GM12878 (cell line): ENCODE measurements around the gene ERFL. TPM values are rescaled to one million over a fixed set of nuclear protein-coding genes. Genes with fewer than 3 reads are reported as not detected.

Experiments used
- ASH2L ChIP-seq: fragments of 300-600, 200-600 bp; sonication (generic); IDR thresholded peaks from 2 replicates; pipeline ENCODE4 v1.6.1; 2017; ENCODE audit warnings: low read depth, mild to moderate bottlenecking, borderline replicate concordance
- ATF2 ChIP-seq: IDR thresholded peaks from 2 replicates; pipeline ENCODE4 v1.6.1; 2012; ENCODE audit warnings: low read length, inconsistent platforms
- BACH1 ChIP-seq: fragments of 450-650 bp; IDR thresholded peaks from 2 replicates; pipeline ENCODE4 v1.6.1; 2017; ENCODE audit warnings: mild to moderate bottlenecking, borderline replicate concordance
- BHLHE40 ChIP-seq, 2 experiments: fragments of 450-650 bp in 1 of 2; IDR thresholded peaks; 2 replicates each; pipeline ENCODE4 v1.6.1; 2011 to 2017; ENCODE audit warnings: low read depth in 2 of 2, borderline replicate concordance in 1 of 2, improper control_type of control experiment in 1 of 2, low read length in 1 of 2, mild to moderate bottlenecking in 1 of 2
- CBX5 ChIP-seq: sonication (generic); IDR thresholded peaks from 2 replicates; pipeline ENCODE4 v1.6.1; 2016; ENCODE audit warnings: low read depth, moderate library complexity, mild to moderate bottlenecking, inconsistent platforms
- CEBPB ChIP-seq, 2 experiments: fragments of 150-350 bp in 1 of 2; IDR thresholded peaks; 2 replicates each; pipeline ENCODE4 v1.6.1; 2012 to 2014; ENCODE audit warnings: low read depth in 2 of 2, low read length in 2 of 2, borderline replicate concordance in 1 of 2, inconsistent platforms in 1 of 2
- CHD4 ChIP-seq: fragments of 200-600 bp; sonication (generic); IDR thresholded peaks from 2 replicates; pipeline ENCODE4 v1.6.1; 2016; ENCODE audit warnings: mild to moderate bottlenecking
- CREM ChIP-seq: IDR thresholded peaks from 2 replicates; pipeline ENCODE4 v1.6.1; 2014; ENCODE audit warnings: antibody characterized with exemption, low read depth
- FOXK2 ChIP-seq: fragments of 450-650 bp; IDR thresholded peaks from 2 replicates; pipeline ENCODE4 v1.6.1; 2017; ENCODE audit warnings: mild to moderate bottlenecking, moderate library complexity
- GABPA ChIP-seq: IDR thresholded peaks from 2 replicates; pipeline ENCODE4 v1.6.1; 2014; ENCODE audit warnings: antibody characterized with exemption, low read depth, mild to moderate bottlenecking, inconsistent platforms
- HDAC6 ChIP-seq: fragments of 200-600 bp; sonication (generic); IDR thresholded peaks from one replicate; pipeline ENCODE4 v1.8.0; 2017; ENCODE audit warnings: antibody characterized with exemption; ENCODE audit not compliant: unreplicated experiment
- MXI1 ChIP-seq: fragments of 150-350 bp; IDR thresholded peaks from 2 replicates; pipeline ENCODE4 v1.6.1; 2011; ENCODE audit warnings: low read depth, mild to moderate bottlenecking, inconsistent platforms, low read length, improper control_type of control experiment
- NR2F1 ChIP-seq: fragments of 450-650 bp; conservative IDR thresholded peaks from 2 replicates; pipeline ENCODE4 v1.6.1; 2017; ENCODE audit warnings: mild to moderate bottlenecking
- PKNOX1 ChIP-seq: fragments of 450-650 bp; IDR thresholded peaks from 2 replicates; pipeline ENCODE4 v1.6.1; 2016; ENCODE audit warnings: mild to moderate bottlenecking
- POU2F2 ChIP-seq: IDR thresholded peaks from 3 replicates; pipeline ENCODE4 v1.6.1; 2011; ENCODE audit warnings: low read depth, mild to moderate bottlenecking, low read length, borderline replicate concordance
- SMAD1 ChIP-seq: fragments of 450-650 bp; IDR thresholded peaks from 2 replicates; pipeline ENCODE4 v1.6.1; 2018; ENCODE audit warnings: mild to moderate bottlenecking, low read depth; ENCODE audit not compliant: partially characterized antibody
- SPI1 ChIP-seq: IDR thresholded peaks from 2 replicates; pipeline ENCODE4 v1.6.1; 2011; ENCODE audit warnings: low read depth, mild to moderate bottlenecking, low read length, moderate library complexity, borderline replicate concordance; ENCODE audit not compliant: insufficient read depth
- SRF ChIP-seq, 2 experiments: IDR thresholded peaks; 2 replicates each; pipeline ENCODE4 v1.6.1; 2011; ENCODE audit warnings: low read depth in 2 of 2, low read length in 2 of 2, mild to moderate bottlenecking in 1 of 2, moderate library complexity in 1 of 2
- STAT3 ChIP-seq: IDR thresholded peaks from 2 replicates; pipeline ENCODE4 v1.6.1; 2011; ENCODE audit warnings: low read depth, low read length, improper control_type of control experiment
- TBL1XR1 ChIP-seq: IDR thresholded peaks from 2 replicates; pipeline ENCODE4 v1.6.1; 2012; ENCODE audit warnings: low read depth, low read length, improper control_type of control experiment
- TCF7 ChIP-seq: IDR thresholded peaks from 2 replicates; pipeline ENCODE4 v1.6.1; 2014; ENCODE audit warnings: antibody characterized with exemption, borderline replicate concordance
- ZNF384 ChIP-seq: IDR thresholded peaks from 2 replicates; pipeline ENCODE4 v1.6.1; 2012; ENCODE audit warnings: low read depth, mild to moderate bottlenecking, low read length, improper control_type of control experiment, borderline replicate concordance
- ZNF592 ChIP-seq: fragments of 450-650 bp; IDR thresholded peaks from 2 replicates; pipeline ENCODE4 v1.6.1; 2017; ENCODE audit warnings: mild to moderate bottlenecking, moderate library complexity
- ZSCAN29 ChIP-seq: fragments of 450-650 bp; IDR thresholded peaks from 2 replicates; pipeline ENCODE4 v1.6.1; 2017; ENCODE audit warnings: mild to moderate bottlenecking, moderate library complexity
- polyA plus RNA-seq, 11 experiments: library from polyadenylated mRNA; depleted of rRNA in 4 of 11; unstranded in 6 of 11; stranded (reverse) in 5 of 11; fragments of >200 nt; fragmentation: Nextera tagmentation in 4 of 11; fragmentation: Illumina TruSeq in 1 of 11; extraction: Ambion mirVana in 4 of 11; extraction: Trizol in 1 of 11; gene quantifications; 1 replicate in 1 of 11; 2 replicates in 10 of 11; pipeline versions ENCODE4 v1.2.1 to v1.2.3, GENCODE V29; 2011 to 2016; ENCODE audit warnings: inconsistent platforms in 2 of 11, missing spikeins in 2 of 11, low read depth in 1 of 11
- total RNA-seq, 4 experiments: library from RNA; depleted of rRNA in 3 of 4; stranded (reverse); fragments of >200 nt in 3 of 4; fragmentation: Illumina TruSeq in 1 of 4; extraction: Trizol in 1 of 4; gene quantifications; 2 replicates each; pipeline versions ENCODE4 v1.2.1 to v1.2.3, GENCODE V29; 2013 to 2021

ERFL gene
- total and polyA plus RNA-seq, 10 of the 15 experiments (the other 5 are each of a cell fraction or from before 2014, with no cell fraction given): 0.04 to 0.10 (median 0.05) TPM; not detected in 7

GRCh38 chr19:41859618-41860418, 68.4 kb downstream of the ERFL start, which contains the start of gene RPS19 (continued):
- TF ChIP-seq NR2F1 (peak; percentile 80), PKNOX1 (peak; percentile 83), MXI1 (peak; percentile 98), HDAC6 (no peak), SMAD1 (peak; percentile 85), ASH2L (0 out of 2 replicates have a peak, but pooled peaks have one; percentile 48), TCF7 (no peak), TBL1XR1 (peak; percentile 46; the same call in 1 of the 2 replicates), ATF2 (peak; percentile 40; the same call in 1 of the 2 replicates), SRF (IDR thresholded peaks at IDR 0.05; ENCODE audit: low read depth in 2 of 2, low read length in 2 of 2) (peak in 1 of 2 experiments; percentile 61; a peak in 1 of 4 replicates), CEBPB (IDR thresholded peaks at IDR 0.05; ENCODE audit: borderline replicate concordance in 1 of 2, low read depth in 2 of 2, low read length in 2 of 2) (0 out of 4 replicates have a peak, but pooled peaks of 1 of the 2 experiments have one; percentile 25), BACH1 (peak; percentile 87), STAT3 (no peak), GABPA (peak; percentile 94), CHD4 (no peak), ZSCAN29 (peak; percentile 72; the same call in 1 of the 2 replicates), BHLHE40 (IDR thresholded peaks at IDR 0.05; ENCODE audit: borderline replicate concordance in 1 of 2, low read depth in 2 of 2, low read length in 1 of 2) (peak; percentile 85 to 97), ZNF384 (no peak), SPI1 (peak; percentile 79), POU2F2 (peak; percentile 84), CREM (peak; percentile 88), CBX5 (no peak), ZNF592 (peak; percentile 79; the same call in 1 of the 2 replicates), FOXK2 (no peak)
